Trophoblast cell (in vitro differentiated cells and primary cell): ENCODE measurements around the gene APAF1.

Experiments used
- DNase-seq, 2 donors: peaks; one replicate each; pipeline ENCODE4 v3.0.0-alpha.2; 2016
- H2AFZ ChIP-seq: 2 replicates; pipeline ENCODE4 v1.6.1; 2013; ENCODE audit warnings: low read length, moderate library complexity, mild to moderate bottlenecking; ENCODE audit not compliant: insufficient read depth, poor library complexity
- H2AK5ac ChIP-seq: 2 replicates; pipeline ENCODE4 v1.6.1; 2013; ENCODE audit warnings: mild to moderate bottlenecking, low read length
- H2BK120ac ChIP-seq: 2 replicates; pipeline ENCODE4 v1.6.1; 2013; ENCODE audit warnings: low read length, mild to moderate bottlenecking, moderate library complexity; ENCODE audit not compliant: insufficient read depth, poor library complexity
- H2BK12ac ChIP-seq: 2 replicates; pipeline ENCODE4 v1.6.1; 2013; ENCODE audit warnings: mild to moderate bottlenecking, low read length, moderate library complexity
- H2BK5ac ChIP-seq: 2 replicates; pipeline ENCODE4 v1.6.1; 2013; ENCODE audit warnings: low read length, low read depth, moderate library complexity, mild to moderate bottlenecking; ENCODE audit not compliant: poor library complexity
- H3K14ac ChIP-seq: 2 replicates; pipeline ENCODE4 v1.6.1; 2013; ENCODE audit warnings: mild to moderate bottlenecking, low read length
- H3K18ac ChIP-seq: 2 replicates; pipeline ENCODE4 v1.6.1; 2013; ENCODE audit warnings: mild to moderate bottlenecking, low read length
- H3K23ac ChIP-seq: 2 replicates; pipeline ENCODE4 v1.6.1; 2013; ENCODE audit warnings: low read length
- H3K27ac ChIP-seq: 2 replicates; pipeline ENCODE4 v1.5.1; 2013; ENCODE audit warnings: low read depth, mild to moderate bottlenecking, inconsistent platforms, low read length, moderate library complexity
- H3K27me3 ChIP-seq: 2 replicates; pipeline ENCODE4 v1.6.1; 2013; ENCODE audit warnings: inconsistent platforms, mild to moderate bottlenecking, low read length, moderate library complexity; ENCODE audit not compliant: insufficient read depth
- H3K36me3 ChIP-seq, 2 experiments: 1 replicate in 1 of 2; 2 replicates in 1 of 2; pipeline ENCODE4 v1.6.1; 2013; ENCODE audit warnings: low read length in 2 of 2, mild to moderate bottlenecking in 2 of 2, moderate library complexity in 1 of 2; ENCODE audit not compliant: insufficient read depth in 2 of 2, control insufficient read depth in 1 of 2
- H3K4ac ChIP-seq: 2 replicates; pipeline ENCODE4 v1.6.1; 2013; ENCODE audit warnings: low read depth, mild to moderate bottlenecking, low read length, moderate library complexity
- H3K4me1 ChIP-seq, 2 experiments: 1 replicate in 1 of 2; 2 replicates in 1 of 2; pipeline ENCODE4 v1.6.1; 2013; ENCODE audit warnings: low read length in 2 of 2, mild to moderate bottlenecking in 2 of 2, moderate library complexity in 1 of 2; ENCODE audit not compliant: insufficient read depth in 2 of 2, control insufficient read depth in 1 of 2
- H3K4me2 ChIP-seq: 2 replicates; pipeline ENCODE4 v1.6.1; 2013; ENCODE audit warnings: inconsistent platforms, mild to moderate bottlenecking, low read length, moderate library complexity
- H3K4me3 ChIP-seq: 2 replicates; pipeline ENCODE4 v1.5.1; 2013; ENCODE audit warnings: mild to moderate bottlenecking, low read depth, low read length, inconsistent platforms
- H3K79me1 ChIP-seq: one replicate; pipeline ENCODE4 v1.6.1; 2013; ENCODE audit warnings: low read length
- H3K79me2 ChIP-seq: 2 replicates; pipeline ENCODE4 v1.6.1; 2013; ENCODE audit warnings: low read length, mild to moderate bottlenecking; ENCODE audit not compliant: control insufficient read depth, insufficient read depth, poor library complexity
- H3K9ac ChIP-seq: 2 replicates; pipeline ENCODE4 v1.6.1; 2013; ENCODE audit warnings: mild to moderate bottlenecking, low read length
- H3K9me3 ChIP-seq: 2 replicates; pipeline ENCODE4 v1.6.1; 2013; ENCODE audit warnings: low read depth, mild to moderate bottlenecking, control low read depth, inconsistent platforms, low read length; ENCODE audit not compliant: insufficient read depth
- H4K12ac ChIP-seq: 2 replicates; pipeline ENCODE4 v1.6.1; 2013; ENCODE audit warnings: low read depth, mild to moderate bottlenecking, low read length, moderate library complexity
- H4K8ac ChIP-seq: 2 replicates; pipeline ENCODE4 v1.6.1; 2013; ENCODE audit warnings: low read depth, mild to moderate bottlenecking, low read length, moderate library complexity
- H4K91ac ChIP-seq: one replicate; pipeline ENCODE4 v1.6.1; 2013; ENCODE audit warnings: low read depth, mild to moderate bottlenecking, low read length, moderate library complexity
- WGBS: extraction: QIAGEN DNeasy Blood & Tissue Kit; methylation state at CpG from one replicate; pipeline ENCODE4 v1.1.7; 2013; ENCODE audit warnings: missing lambda C conversion rate; ENCODE audit not compliant: insufficient read length, insufficient coverage; ENCODE audit errors: extremely low coverage; 5-methylcytosine and 5-hydroxymethylcytosine counted together

Gene APAF1

DNA sequence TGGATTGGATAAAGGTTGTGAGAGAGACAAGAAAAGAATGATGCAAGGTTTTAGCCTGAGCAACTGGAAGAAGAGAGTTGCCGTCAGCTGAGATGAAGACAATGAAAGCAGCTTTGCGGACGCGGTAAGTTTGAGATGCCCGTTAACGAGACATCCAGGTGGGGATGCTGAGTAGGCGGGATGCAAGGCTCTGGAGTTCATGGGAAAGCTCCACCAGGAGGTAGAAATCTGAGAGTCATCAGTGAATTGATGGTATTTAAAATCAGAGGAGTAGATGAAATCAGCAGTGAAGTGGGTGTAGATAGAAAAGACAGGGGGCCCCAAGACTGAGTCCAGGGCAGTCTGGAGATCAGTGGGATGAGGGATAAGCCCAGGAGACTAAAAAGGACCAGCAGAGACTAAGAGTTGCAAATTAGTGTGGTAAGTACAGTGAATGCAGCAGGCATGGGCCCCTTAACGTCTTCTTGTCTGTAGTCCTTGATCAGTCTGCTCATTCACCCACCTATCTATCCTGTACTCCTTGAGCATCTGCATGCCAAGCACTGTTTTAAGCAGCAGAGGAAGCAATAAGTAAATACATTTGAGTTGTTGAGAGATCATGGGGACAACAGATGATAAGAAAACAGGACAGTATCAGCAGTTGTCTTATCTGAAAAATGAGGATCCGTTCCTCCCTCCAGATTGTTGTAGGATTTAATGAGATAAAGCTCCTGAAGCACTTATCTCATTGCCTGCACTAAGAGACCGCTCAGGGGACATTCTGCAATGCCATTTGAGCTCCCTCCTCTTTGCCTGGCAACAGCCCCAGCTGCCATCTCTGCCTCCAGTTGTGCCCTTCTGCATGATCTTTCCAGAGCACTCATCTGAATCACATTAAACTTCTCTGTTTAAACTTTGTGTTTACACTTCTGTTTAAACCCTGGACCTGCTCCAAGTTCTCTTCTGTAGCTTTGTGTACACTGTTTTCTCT, 91.5 kb downstream of the APAF1 start:
- Histone ChIP-seq H3K79me2 (no peaks in the 10 kb centered on the region), H2BK120ac (no peak overlapping the region), H3K27me3 (no peaks in the 10 kb centered on the region), H2BK5ac (no peak overlapping the region), H3K4me2 (no peak overlapping the region), H3K18ac (no peak overlapping the region), H4K8ac (no peak overlapping the region), H2AK5ac (no peak overlapping the region), H4K91ac (no peak overlapping the region), H2BK12ac (no peak overlapping the region), H3K23ac (no peak overlapping the region), H3K9ac (no peak overlapping the region), H3K4me3 (no peak overlapping the region), H4K12ac (no peak overlapping the region), H3K14ac (no peak overlapping the region), H3K79me1 (no peaks in the 10 kb centered on the region), H3K4me1 (no peaks in the 10 kb centered on the region), H2AFZ (no peak overlapping the region), H3K4ac (no peak overlapping the region), H3K27ac (no peak overlapping the region), H3K9me3 (no peaks in the 10 kb centered on the region), H3K36me3 (peaks cover 2 to 7% of the 10 kb centered on the region in 2 experiments)
- DNase-seq = no peak
- no CpG with 5 or more reads among the region's 10 CpGs for WGBS

DNA sequence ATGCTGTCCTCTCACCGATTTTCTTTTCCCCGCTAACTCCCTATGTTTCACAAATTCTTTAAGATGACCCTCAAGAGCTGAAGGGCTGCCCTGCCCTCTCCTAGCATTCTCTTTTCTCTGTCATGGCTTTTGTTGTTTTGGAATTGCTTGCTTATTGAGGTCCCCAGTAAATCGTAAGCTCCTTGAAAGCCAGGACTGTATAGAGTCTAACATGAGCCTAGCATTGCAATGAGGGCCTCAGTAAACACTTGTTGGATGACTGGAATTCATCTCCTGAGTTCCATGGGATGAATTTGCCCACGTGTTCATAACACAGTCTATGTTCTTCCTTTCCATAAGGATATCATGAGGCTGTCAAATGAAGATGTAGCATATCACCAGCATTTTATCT, 92.2 kb downstream of the APAF1 start:
- Histone ChIP-seq H2AFZ (no peak overlapping the region), H3K27ac (no peak overlapping the region), H4K91ac (no peak overlapping the region), H3K4me3 (no peak overlapping the region), H4K8ac (no peak overlapping the region), H3K14ac (no peak overlapping the region), H2BK5ac (no peak overlapping the region), H3K36me3 (peaks cover 2 to 5% of the 10 kb centered on the region in 2 experiments), H2AK5ac (no peak overlapping the region), H2BK12ac (no peak overlapping the region), H3K9me3 (no peaks in the 10 kb centered on the region), H3K79me1 (no peaks in the 10 kb centered on the region), H3K4me2 (no peak overlapping the region), H3K18ac (no peak overlapping the region), H3K4me1 (no peaks in the 10 kb centered on the region), H2BK120ac (no peak overlapping the region), H3K79me2 (no peaks in the 10 kb centered on the region), H3K27me3 (no peaks in the 10 kb centered on the region), H3K4ac (no peak overlapping the region), H3K9ac (no peak overlapping the region), H3K23ac (no peak overlapping the region), H4K12ac (no peak overlapping the region)
- no CpG with 5 or more reads among the region's 4 CpGs for WGBS
- DNase-seq = no peak

DNA sequence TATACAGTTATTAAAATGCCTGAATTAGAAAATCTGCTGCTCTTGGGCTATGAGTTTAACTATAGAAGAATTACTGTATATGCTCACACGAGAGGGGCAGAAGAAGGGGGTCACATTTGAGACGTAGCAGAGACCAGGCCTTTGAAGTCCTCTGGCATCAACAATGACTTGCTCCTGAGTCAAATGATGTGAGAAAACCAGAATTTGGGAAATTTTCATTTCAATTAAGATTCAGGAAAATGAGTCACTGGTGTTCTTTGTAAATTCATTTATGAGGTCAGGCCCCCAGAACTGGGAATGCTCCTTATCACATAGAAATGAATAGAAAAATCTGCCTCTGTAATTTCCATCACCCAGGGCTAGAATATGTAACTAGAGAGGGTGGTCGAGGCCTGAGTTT, 92.9 kb downstream of the APAF1 start:
- Histone ChIP-seq H2BK5ac (no peak overlapping the region), H3K4me1 (no peaks in the 10 kb centered on the region)

DNA sequence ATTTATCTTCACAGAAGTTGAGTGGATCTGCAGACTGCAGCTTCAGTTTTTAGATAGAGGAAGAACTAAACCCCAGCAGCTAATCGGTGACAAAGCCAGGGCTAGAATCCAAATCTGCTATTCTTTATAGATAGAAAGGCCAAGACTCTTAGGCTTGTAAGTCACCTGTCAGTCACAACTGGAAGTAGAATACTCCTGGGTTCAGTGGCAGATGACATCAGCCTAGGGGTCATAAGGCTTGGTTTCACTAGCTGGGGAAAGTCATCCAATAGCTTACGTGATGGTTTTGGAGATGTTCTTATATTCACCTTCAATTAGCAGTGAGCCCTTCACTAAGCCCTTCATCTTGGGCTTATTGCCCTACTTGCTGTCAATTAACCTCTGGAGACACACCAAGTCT, 93.4 kb downstream of the APAF1 start:
- no peak overlapping the region for H2BK120ac ChIP-seq
- no peak overlapping the region for H2AK5ac ChIP-seq
- H3K23ac ChIP-seq = no peak overlapping the region
- DNase-seq = no peak
- H3K27ac ChIP-seq = no peak overlapping the region
- no CpG with 5 or more reads among the region's 2 CpGs for WGBS
- H3K79me1 ChIP-seq = no peaks in the 10 kb centered on the region
- no peaks in the 10 kb centered on the region for H3K4me1 ChIP-seq
- no peak overlapping the region for H3K18ac ChIP-seq
- H3K4me3 ChIP-seq = no peak overlapping the region
- H3K79me2 ChIP-seq = no peaks in the 10 kb centered on the region
- no peak overlapping the region for H3K4ac ChIP-seq
- H3K27me3 ChIP-seq = no peaks in the 10 kb centered on the region
- no peak overlapping the region for H2BK12ac ChIP-seq
- H3K9me3 ChIP-seq = no peaks in the 10 kb centered on the region
- H3K9ac ChIP-seq = no peak overlapping the region
- no peak overlapping the region for H4K12ac ChIP-seq
- no peak overlapping the region for H3K14ac ChIP-seq
- H2BK5ac ChIP-seq = no peak overlapping the region
- no peak overlapping the region for H2AFZ ChIP-seq
- H4K8ac ChIP-seq = no peak overlapping the region
- H4K91ac ChIP-seq = no peak overlapping the region
- no peak overlapping the region for H3K4me2 ChIP-seq
- peaks cover 0 to 4% of the 10 kb centered on the region in 2 experiments for H3K36me3 ChIP-seq

More for the DNA sequence above, 92.9 kb downstream of the APAF1 start:
- Histone ChIP-seq H3K36me3 (peaks cover 2 to 5% of the 10 kb centered on the region in 2 experiments), H3K9ac (no peak overlapping the region), H3K4ac (no peak overlapping the region), H3K27me3 (no peaks in the 10 kb centered on the region), H3K79me2 (no peaks in the 10 kb centered on the region), H2BK12ac (no peak overlapping the region), H4K8ac (no peak overlapping the region), H4K12ac (no peak overlapping the region), H3K23ac (no peak overlapping the region), H3K18ac (no peak overlapping the region), H3K4me3 (no peak overlapping the region), H2BK120ac (no peak overlapping the region), H3K27ac (no peak overlapping the region), H2AK5ac (no peak overlapping the region), H3K14ac (no peak overlapping the region), H2AFZ (no peak overlapping the region), H3K4me2 (no peak overlapping the region), H4K91ac (no peak overlapping the region), H3K9me3 (no peaks in the 10 kb centered on the region), H3K79me1 (no peaks in the 10 kb centered on the region)
- no peak for DNase-seq
- WGBS = no CpG with 5 or more reads among the region's 3 CpGs
